Lower leg skin (tissue), 4 donors: Measurements from ENCODE around the gene RFX2. TPM values are rescaled to one million over a fixed set of nuclear protein-coding genes. Genes with fewer than 3 reads are reported as not detected.

Experiments
- DNase-seq, 2 donors: peaks; one replicate each; pipeline ENCODE4 v3.0.0-alpha.2; 2019; ENCODE audit warnings: low spot score in 2 of 2
- H3K4me3 ChIP-seq: fragments of 200-600 bp; sonication (generic); 2 replicates; pipeline ENCODE4 v1.5.1; 2017; ENCODE audit warnings: mild to moderate bottlenecking, low read depth; ENCODE audit not compliant: poor library complexity, severe bottlenecking
- CTCF ChIP-seq, 3 donors: fragments of 450-650 bp; IDR thresholded peaks; one replicate each; pipeline ENCODE4 v1.5.1; 2016; ENCODE audit warnings: antibody characterized with exemption in 3 of 3, mild to moderate bottlenecking in 3 of 3, moderate library complexity in 2 of 3
- POLR2A ChIP-seq, 2 donors: fragments of 450-650 bp; IDR thresholded peaks; one replicate each; pipeline ENCODE4 v1.6.1; 2016 to 2017; ENCODE audit warnings: antibody characterized with exemption in 2 of 2, mild to moderate bottlenecking in 1 of 2, moderate library complexity in 1 of 2
- WGBS, 2 donors: methylation state at CpG; one replicate each; pipeline ENCODE4 v1.1.5; 2018; 5-methylcytosine and 5-hydroxymethylcytosine counted together
- intact Hi-C: fragments of 100-400 bp; cut with DNase I; formaldehyde crosslinking; loops from one replicate; pipeline ENCODE4 v1.15.0; 2023; ENCODE audit warnings: low total_unique reads
- total RNA-seq, 4 donors: library from RNA; depleted of rRNA; stranded (reverse); fragments of >200 nt; gene quantifications; one replicate each; pipeline ENCODE4 v1.1.0, GENCODE V29; 2016

Gene RFX2
- total RNA-seq, 4 donors from 2014 or later, result 19.6 to 28.7 (median 25.8) TPM

GRCh38 chr19:5953680-5954213 lies 156.6 kb downstream of the RFX2 start:
- TF ChIP-seq CTCF (IDR thresholded peaks at IDR 0.05), result no peak
- TF ChIP-seq POLR2A (IDR thresholded peaks at IDR 0.05), result no peak
- H3K4me3 ChIP-seq, result no peak overlapping the region
- intact Hi-C loops, result no loop called here
- no peak for DNase-seq
- 47 to 48% methylated on average over 17 of the region's 17 CpGs for WGBS, 2 donors

GRCh38 chr19:5953030-5953589 lies 157.2 kb downstream of the RFX2 start:
- intact Hi-C loops, result no loop called here
- TF ChIP-seq CTCF (IDR thresholded peaks at IDR 0.05) (no peak), POLR2A (IDR thresholded peaks at IDR 0.05) (no peak)
- DNase-seq, result no peak
- no peak overlapping the region for H3K4me3 ChIP-seq
- WGBS, 2 donors, result 65 to 66% methylated on average over 5 of the region's 5 CpGs

- WGBS, 2 donors, result 78 to 81% methylated on average over 18 of the region's 18 CpGs
- no peak for DNase-seq
- intact Hi-C loops, result no loop called here
Measured at GRCh38 chr19:5952193-5953029, 157.9 kb downstream of the RFX2 start.

GRCh38 chr19:5951338-5951861 lies 158.9 kb downstream of the RFX2 start:
- no peak overlapping the region for H3K4me3 ChIP-seq
- TF ChIP-seq CTCF (IDR thresholded peaks at IDR 0.05) (no peak), POLR2A (IDR thresholded peaks at IDR 0.05) (no peak)
- WGBS, 2 donors, result 30 to 38% methylated on average over 19 of the region's 19 CpGs
- no peak for DNase-seq
- intact Hi-C loops, result no loop called here

More at GRCh38 chr19:5952193-5953029, 157.9 kb downstream of the RFX2 start:
- TF ChIP-seq POLR2A (IDR thresholded peaks at IDR 0.05) (no peak), CTCF (IDR thresholded peaks at IDR 0.05) (no peak)
- no peak overlapping the region for H3K4me3 ChIP-seq

- TF ChIP-seq CTCF (IDR thresholded peaks at IDR 0.05) (no peak), POLR2A (IDR thresholded peaks at IDR 0.05) (no peak)
- H3K4me3 ChIP-seq, result no peak overlapping the region
- no peak for DNase-seq
- intact Hi-C loops, result no loop called here
- WGBS, 2 donors, result 61 to 63% methylated on average over 3 of the region's 3 CpGs
Measured at GRCh38 chr19:5950741-5951140, 159.6 kb downstream of the RFX2 start.
